ENCODE measurements around the gene EMD. TPM values are rescaled to one million over a fixed set of nuclear protein-coding genes. Genes with fewer than 3 reads are reported as not detected.
"Not testable (repeated sequence)": the region's sequence is repeated elsewhere in the genome, so short reads cannot be mapped to it uniquely, and the experiment has no call there.

EMD gene
- total RNA-seq, result 10 to 100 TPM; 41.5 to 47.0 TPM

- H3K27me3 ChIP-seq, result no peaks in the 10 kb centered on the region
- DNase-seq (ENCODE audit: low spot score), result peak; percentile 98
- H3K27ac ChIP-seq, result peak within 1 kb of the TSS; percentile 93 to 97
- H3K9me3 ChIP-seq, result no peaks in the 10 kb centered on the region
- TF ChIP-seq, protein P1, sequence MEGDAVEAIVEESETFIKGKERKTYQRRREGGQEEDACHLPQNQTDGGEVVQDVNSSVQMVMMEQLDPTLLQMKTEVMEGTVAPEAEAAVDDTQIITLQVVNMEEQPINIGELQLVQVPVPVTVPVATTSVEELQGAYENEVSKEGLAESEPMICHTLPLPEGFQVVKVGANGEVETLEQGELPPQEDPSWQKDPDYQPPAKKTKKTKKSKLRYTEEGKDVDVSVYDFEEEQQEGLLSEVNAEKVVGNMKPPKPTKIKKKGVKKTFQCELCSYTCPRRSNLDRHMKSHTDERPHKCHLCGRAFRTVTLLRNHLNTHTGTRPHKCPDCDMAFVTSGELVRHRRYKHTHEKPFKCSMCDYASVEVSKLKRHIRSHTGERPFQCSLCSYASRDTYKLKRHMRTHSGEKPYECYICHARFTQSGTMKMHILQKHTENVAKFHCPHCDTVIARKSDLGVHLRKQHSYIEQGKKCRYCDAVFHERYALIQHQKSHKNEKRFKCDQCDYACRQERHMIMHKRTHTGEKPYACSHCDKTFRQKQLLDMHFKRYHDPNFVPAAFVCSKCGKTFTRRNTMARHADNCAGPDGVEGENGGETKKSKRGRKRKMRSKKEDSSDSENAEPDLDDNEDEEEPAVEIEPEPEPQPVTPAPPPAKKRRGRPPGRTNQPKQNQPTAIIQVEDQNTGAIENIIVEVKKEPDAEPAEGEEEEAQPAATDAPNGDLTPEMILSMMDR (IDR thresholded peaks at IDR 0.05), result no peak
- H3K4me1 ChIP-seq, result peaks cover 0 to 16% of the 10 kb centered on the region in 2 donors
- H3K4me3 ChIP-seq, result peak within 1 kb of the TSS; percentile 66 to 79
- H3K36me3 ChIP-seq, result no peaks in the 10 kb centered on the region
Measured at GRCh38 chrX:154378799-154379568, at the start of gene EMD. TSS of gene EMD (plus strand) at chrX:154379295. CDS start at chrX:154379485, 190 bp downstream.

GRCh38 chrX:154332561-154332960 lies 46.5 kb upstream of the EMD start:
- no peak overlapping the region for H3K27ac ChIP-seq
- no peaks in the 10 kb centered on the region for H3K36me3 ChIP-seq
- no peak overlapping the region for H3K4me3 ChIP-seq
- no peaks in the 10 kb centered on the region for H3K9me3 ChIP-seq
- DNase-seq (ENCODE audit: low spot score), result no peak
- TF ChIP-seq, protein P1 (IDR thresholded peaks at IDR 0.05), result no peak
- H3K27me3 ChIP-seq, result no peaks in the 10 kb centered on the region
- H3K4me1 ChIP-seq, result peaks cover 0 to 6% of the 10 kb centered on the region in 2 donors

DNA sequence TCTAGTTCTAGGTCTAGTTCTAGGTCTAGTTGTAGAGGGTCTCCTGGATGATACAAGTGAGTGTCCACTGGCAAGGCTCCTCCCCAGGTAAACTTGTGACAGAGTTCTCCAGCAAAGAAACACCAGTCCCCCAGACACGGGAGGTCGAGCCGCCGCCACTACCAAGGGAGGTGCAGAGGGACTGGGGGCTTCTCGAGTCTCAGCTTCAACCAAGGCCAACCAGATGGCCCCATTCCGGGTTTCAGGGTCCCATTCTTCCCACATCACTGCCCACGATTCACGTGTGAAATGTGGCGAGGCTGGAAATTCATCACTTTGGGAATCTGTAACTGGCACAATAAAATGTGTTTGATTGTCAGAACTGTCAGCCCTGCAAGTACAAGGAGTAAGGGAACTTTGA lies 46.0 kb upstream of the EMD start:
- H3K4me3 ChIP-seq, result no peak overlapping the region
- H3K27me3 ChIP-seq, result no peaks in the 10 kb centered on the region
- no peak for DNase-seq (ENCODE audit: low spot score)

DNA sequence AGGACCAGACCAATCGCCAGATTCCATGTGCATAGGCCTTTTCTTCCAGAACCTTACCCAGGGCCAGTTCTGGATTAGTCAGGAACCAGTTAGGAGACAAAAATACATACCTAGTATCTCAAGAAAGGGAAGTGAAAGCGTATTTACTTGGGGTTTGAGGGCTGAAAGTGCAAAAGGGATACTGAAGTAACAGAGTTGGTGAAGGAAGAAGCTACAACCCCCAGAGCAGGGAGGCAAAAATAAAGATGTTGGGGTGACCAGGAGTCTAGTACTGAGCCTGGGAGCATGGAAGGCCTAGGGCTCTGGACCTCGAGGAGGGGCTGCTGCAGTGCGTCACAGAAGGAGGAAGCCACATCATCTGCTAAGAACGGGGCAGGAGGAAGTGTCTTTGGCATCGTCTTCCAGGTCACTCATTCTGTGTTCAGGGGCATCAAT lies 45.2 kb upstream of the EMD start:
- no peaks in the 10 kb centered on the region for H3K4me1 ChIP-seq
- no peaks in the 10 kb centered on the region for H3K36me3 ChIP-seq
- H3K27me3 ChIP-seq, result no peaks in the 10 kb centered on the region
- TF ChIP-seq, protein P1 (IDR thresholded peaks at IDR 0.05), result no peak
- no peaks in the 10 kb centered on the region for H3K9me3 ChIP-seq
- DNase-seq (ENCODE audit: low spot score), result no peak
- no peak overlapping the region for H3K27ac ChIP-seq
- no peak overlapping the region for H3K4me3 ChIP-seq

More for the DNA sequence above, 46.0 kb upstream of the EMD start:
- peaks cover 0 to under 1% of the 10 kb centered on the region in 2 donors for H3K4me1 ChIP-seq
- TF ChIP-seq, protein P1 (IDR thresholded peaks at IDR 0.05), result no peak
- H3K27ac ChIP-seq, result no peak overlapping the region
- H3K9me3 ChIP-seq, result no peaks in the 10 kb centered on the region
- H3K36me3 ChIP-seq, result no peaks in the 10 kb centered on the region

DNA sequence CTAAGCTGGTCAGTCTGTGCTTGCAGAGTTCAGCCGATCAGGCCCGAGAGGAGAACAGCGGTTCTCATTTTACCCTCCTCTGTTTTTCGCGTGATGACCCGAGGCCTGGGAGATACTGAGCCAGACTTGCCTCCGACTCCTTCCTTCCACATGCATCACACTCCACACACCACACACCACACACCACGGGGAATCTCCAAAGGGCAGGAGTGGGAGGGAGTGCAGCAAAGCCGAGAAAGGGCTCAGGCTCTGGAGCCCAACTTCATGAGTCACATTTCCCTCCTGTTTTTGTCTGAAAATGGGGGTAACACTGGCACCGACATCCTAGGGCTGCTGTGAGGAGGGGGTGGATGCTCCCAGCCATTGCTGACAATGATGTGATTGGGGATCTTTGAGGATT lies 44.6 kb upstream of the EMD start:
- no peaks in the 10 kb centered on the region for H3K9me3 ChIP-seq
- no peaks in the 10 kb centered on the region for H3K4me1 ChIP-seq
- H3K27me3 ChIP-seq, result no peaks in the 10 kb centered on the region
- no peak overlapping the region for H3K27ac ChIP-seq
- TF ChIP-seq, protein P1 (IDR thresholded peaks at IDR 0.05), result no peak
- no peaks in the 10 kb centered on the region for H3K36me3 ChIP-seq
- no peak overlapping the region for H3K4me3 ChIP-seq
- DNase-seq (ENCODE audit: low spot score), result no peak

DNA sequence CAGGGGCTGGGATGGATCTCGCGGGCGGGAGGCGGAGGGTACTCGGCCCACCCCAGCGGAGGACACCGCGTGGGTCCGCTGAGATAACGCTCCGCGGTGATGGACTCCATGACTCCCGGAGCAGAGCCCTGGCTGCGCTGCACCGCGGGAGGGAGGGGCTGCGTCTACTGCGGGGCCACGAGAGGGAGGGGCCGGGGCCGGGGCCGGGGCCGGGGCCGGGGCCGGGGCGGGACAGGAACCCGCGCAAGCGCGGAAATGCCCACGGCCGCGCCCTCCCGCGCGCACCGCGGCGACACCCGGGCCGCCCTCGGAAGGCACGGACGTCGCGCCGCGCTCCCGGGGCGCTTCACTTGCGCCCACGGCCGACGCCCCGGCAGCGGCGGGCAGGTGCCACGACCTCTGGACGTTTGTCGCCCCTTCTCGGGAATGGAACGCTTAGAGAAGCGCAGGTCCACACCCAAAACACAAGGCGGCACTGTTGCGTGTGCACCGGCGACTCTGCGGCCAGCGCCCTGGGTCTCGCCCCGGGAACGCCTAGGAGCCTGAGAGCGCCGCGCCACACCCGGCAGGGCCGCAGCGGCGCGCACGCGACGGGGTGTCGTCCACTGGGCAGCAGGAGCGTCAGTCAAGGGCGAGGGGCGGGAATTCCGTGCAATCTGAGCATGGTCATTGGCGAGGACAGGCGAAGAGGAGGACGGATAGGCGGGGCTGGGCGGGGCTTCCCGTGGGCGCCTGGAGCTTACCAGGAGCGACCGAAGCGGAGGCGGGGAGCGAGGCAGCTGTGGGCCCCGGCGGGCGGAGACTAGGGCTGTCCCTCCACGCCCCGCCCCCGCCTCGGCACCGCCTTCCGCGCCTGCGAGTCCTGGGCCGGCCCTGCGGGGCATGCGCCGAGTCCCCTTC lies 37.4 kb upstream of the EMD start:
- H3K4me1 ChIP-seq; H3K36me3 ChIP-seq; DNase-seq (ENCODE audit: low spot score); H3K9me3 ChIP-seq; H3K27me3 ChIP-seq; H3K4me3 ChIP-seq; H3K27ac ChIP-seq: not testable (repeated sequence)

DNA sequence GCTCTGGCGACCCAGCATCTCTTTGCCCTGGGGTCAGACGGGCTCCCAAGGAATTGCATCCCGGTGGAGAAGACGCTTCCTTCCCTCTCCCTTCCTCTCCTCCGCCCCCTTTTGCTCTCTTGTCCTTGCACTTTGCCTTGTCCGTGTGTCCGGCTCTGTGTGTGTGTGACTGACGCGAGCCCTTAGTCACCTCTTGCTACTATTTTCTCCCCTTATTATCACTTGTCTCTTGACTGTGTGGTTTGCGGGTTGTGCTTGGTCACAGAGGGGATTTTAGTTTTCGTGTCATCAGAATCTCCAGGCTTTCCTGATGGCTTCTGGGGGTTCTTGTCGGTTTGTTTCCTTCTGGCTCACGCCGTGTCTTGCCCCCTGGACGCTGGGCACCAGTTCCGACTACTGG lies 36.0 kb upstream of the EMD start:
- not testable (repeated sequence) for H3K27ac ChIP-seq; H3K36me3 ChIP-seq; H3K4me3 ChIP-seq; H3K4me1 ChIP-seq; DNase-seq (ENCODE audit: low spot score); H3K27me3 ChIP-seq; H3K9me3 ChIP-seq

- H3K36me3 ChIP-seq; H3K27me3 ChIP-seq; DNase-seq (ENCODE audit: low spot score); H3K9me3 ChIP-seq; H3K4me1 ChIP-seq; H3K27ac ChIP-seq; H3K4me3 ChIP-seq: not testable (repeated sequence)
Measured at GRCh38 chrX:154343620-154344019, 35.5 kb upstream of the EMD start.
